SK-N-DZ (cell line): ENCODE measurements around the gene COBL.

Experiments
- DNase-seq: peaks from one replicate; pipeline ENCODE4 v3.0.0-alpha.2; 2015; ENCODE audit warnings: low spot score

The COBL gene

GRCh38 chr7:51326656-51327286 is 10.2 kb upstream of the COBL start:
- DNase-seq: no peak

GRCh38 chr7:51325908-51326307 is 9.3 kb upstream of the COBL start:
- no peak for DNase-seq

GRCh38 chr7:51325261-51325676 is 8.7 kb upstream of the COBL start:
- no peak for DNase-seq

- no peak for DNase-seq
Observed at GRCh38 chr7:51324206-51324898, 7.7 kb upstream of the COBL start.

GRCh38 chr7:51321961-51322515 is 5.4 kb upstream of the COBL start:
- no peak for DNase-seq

GRCh38 chr7:51318886-51319579 is 2.4 kb upstream of the COBL start:
- DNase-seq: no peak

GRCh38 chr7:51318001-51318400 is 1.4 kb upstream of the COBL start:
- no peak for DNase-seq

- DNase-seq: no peak
Observed at GRCh38 chr7:51317582-51317910, 937 bp upstream of the COBL start.

GRCh38 chr7:51316262-51316665 is 345 bp downstream of the COBL start:
- DNase-seq: no peak

- no peak for DNase-seq
Observed at GRCh38 chr7:51315393-51316261, 982 bp downstream of the COBL start.

- no peak for DNase-seq
Observed at GRCh38 chr7:51314726-51315125, 1.9 kb downstream of the COBL start.

GRCh38 chr7:51313738-51314425 is 2.7 kb downstream of the COBL start:
- no peak for DNase-seq

- DNase-seq: no peak
Observed at GRCh38 chr7:51312951-51313737, 3.5 kb downstream of the COBL start.

- DNase-seq: no peak
Observed at GRCh38 chr7:51311166-51311565, 5.4 kb downstream of the COBL start.

- no peak for DNase-seq
Observed at GRCh38 chr7:51310131-51310583, 6.5 kb downstream of the COBL start.

- DNase-seq: no peak
Observed at GRCh38 chr7:51309361-51310130, 7.1 kb downstream of the COBL start.

GRCh38 chr7:51308696-51309095 is 7.9 kb downstream of the COBL start:
- DNase-seq: no peak

- DNase-seq: no peak
Observed at GRCh38 chr7:51308265-51308664, 8.3 kb downstream of the COBL start.

- DNase-seq: no peak
Observed at GRCh38 chr7:51307651-51308210, 8.9 kb downstream of the COBL start.
